Keratinocyte (primary cell): ENCODE data around the gene PEX10. TPM values are rescaled to one million over a fixed set of nuclear protein-coding genes. Genes with fewer than 3 reads are reported as not detected.

ENCODE experiments used
- DNase-seq: peaks from one replicate; pipeline ENCODE4 v3.0.0-alpha.2; 2011; ENCODE audit warnings: low read depth, missing footprints, low spot score
- FAIRE-seq: peaks from 2 replicates; lab custom pipeline; 2011; peaks lifted over from hg19 to GRCh38; lab: Jason Lieb, UNC
- H2AFZ ChIP-seq: 2 replicates; pipeline ENCODE4 v1.6.0; 2012; ENCODE audit warnings: low read length, control low read depth, inconsistent platforms; ENCODE audit not compliant: control insufficient read depth
- H3K27ac ChIP-seq: 2 replicates; pipeline ENCODE4 v1.5.1; 2011; ENCODE audit warnings: low read length; ENCODE audit not compliant: control insufficient read depth, insufficient read depth
- H3K27me3 ChIP-seq: 3 replicates; pipeline ENCODE4 v1.6.0; 2011; ENCODE audit warnings: low read length; ENCODE audit not compliant: control insufficient read depth, insufficient read depth; ENCODE audit errors: extremely low read depth
- H3K36me3 ChIP-seq, 2 experiments: 2 replicates in 1 of 2; 3 replicates in 1 of 2; pipeline ENCODE4 v1.5.1; 2011; ENCODE audit warnings: low read length in 2 of 2, mild to moderate bottlenecking in 1 of 2; ENCODE audit not compliant: control insufficient read depth in 2 of 2, insufficient read depth in 2 of 2; ENCODE audit errors: extremely low read depth in 1 of 2
- H3K4me1 ChIP-seq: 3 replicates; pipeline ENCODE4 v1.5.1; 2011; ENCODE audit warnings: low read length; ENCODE audit not compliant: control insufficient read depth, insufficient read depth; ENCODE audit errors: extremely low read depth
- H3K4me2 ChIP-seq: 3 replicates; pipeline ENCODE4 v1.6.0; 2011; ENCODE audit warnings: low read depth, low read length; ENCODE audit not compliant: control insufficient read depth, insufficient read depth; ENCODE audit errors: extremely low read depth
- H3K4me3 ChIP-seq, 3 experiments: fragments of 200-600 bp in 1 of 3; sonication (generic) in 1 of 3; 2 replicates in 2 of 3; 3 replicates in 1 of 3; pipeline ENCODE4 v1.5.1; 2011 to 2016; ENCODE audit warnings: low read length in 3 of 3, mild to moderate bottlenecking in 3 of 3, control low read depth in 2 of 3, inconsistent platforms in 1 of 3, low read depth in 1 of 3, mixed read lengths in 1 of 3, mixed run types in 1 of 3, moderate library complexity in 1 of 3; ENCODE audit not compliant: control insufficient read depth in 2 of 3, insufficient read depth in 2 of 3; ENCODE audit errors: extremely low read depth in 1 of 3
- H3K79me2 ChIP-seq: 2 replicates; pipeline ENCODE4 v1.6.0; 2012; ENCODE audit warnings: low read length; ENCODE audit not compliant: control insufficient read depth, insufficient read depth
- H3K9ac ChIP-seq: 3 replicates; pipeline ENCODE4 v1.6.0; 2011; ENCODE audit warnings: low read length; ENCODE audit not compliant: control insufficient read depth, insufficient read depth; ENCODE audit errors: extremely low read depth
- H3K9me1 ChIP-seq: 3 replicates; pipeline ENCODE4 v1.6.0; 2011; ENCODE audit warnings: low read length; ENCODE audit not compliant: control insufficient read depth, insufficient read depth; ENCODE audit errors: extremely low read depth
- H3K9me3 ChIP-seq: 2 replicates; pipeline ENCODE4 v1.5.1; 2012; ENCODE audit warnings: low read depth, low read length; ENCODE audit not compliant: control insufficient read depth
- H4K20me1 ChIP-seq: 3 replicates; pipeline ENCODE4 v1.6.0; 2011; ENCODE audit warnings: low read length; ENCODE audit not compliant: control insufficient read depth, insufficient read depth; ENCODE audit errors: extremely low read depth
- EZH2 ChIP-seq: IDR thresholded peaks from one replicate; pipeline ENCODE4 v1.6.1; 2012; ENCODE audit warnings: inconsistent platforms, mild to moderate bottlenecking, low read length, moderate library complexity
- dilution Hi-C: fragments of 300-500 bp; cut with MboI; formaldehyde crosslinking; loops from one replicate; pipeline ENCODE4 v1.7.0; 2020; ENCODE audit warnings: low sequenced_read_pairs; ENCODE audit not compliant: extremely low pct_ligation_motif_present
- polyA plus RNA-seq, 5 experiments: library from polyadenylated mRNA; depleted of rRNA in 3 of 5; stranded (reverse) in 3 of 5; stranded (forward) in 1 of 5; unstranded in 1 of 5; fragments of >200 nt; gene quantifications; 1 replicate in 1 of 5; 2 replicates in 3 of 5; 3 replicates in 1 of 5; pipeline versions ENCODE4 v1.2.1 to v1.2.3, GENCODE V29; 2011 to 2012; ENCODE audit warnings: missing spikeins in 2 of 5, low read depth in 1 of 5, low replicate concordance in 1 of 5
- TF ChIP-seq, protein P1 (sequence below), 3 experiments: IDR thresholded peaks in 1 of 3; conservative IDR thresholded peaks in 1 of 3; optimal IDR thresholded peaks in 1 of 3; 2 replicates in 2 of 3; 3 replicates in 1 of 3; pipeline versions ENCODE3 to v1.5.1; 2011; ENCODE audit warnings: low read length in 3 of 3, mild to moderate bottlenecking in 3 of 3, moderate library complexity in 2 of 3, control low read depth in 1 of 3, inconsistent platforms in 1 of 3; ENCODE audit not compliant: insufficient read depth in 2 of 3; ENCODE audit errors: extremely low read depth in 1 of 3

Gene PEX10
- polyA plus RNA-seq, 1 donor (not counting 4 experiments of a cell fraction or from before 2014, with no cell fraction given) = 13.8 TPM

DNA sequence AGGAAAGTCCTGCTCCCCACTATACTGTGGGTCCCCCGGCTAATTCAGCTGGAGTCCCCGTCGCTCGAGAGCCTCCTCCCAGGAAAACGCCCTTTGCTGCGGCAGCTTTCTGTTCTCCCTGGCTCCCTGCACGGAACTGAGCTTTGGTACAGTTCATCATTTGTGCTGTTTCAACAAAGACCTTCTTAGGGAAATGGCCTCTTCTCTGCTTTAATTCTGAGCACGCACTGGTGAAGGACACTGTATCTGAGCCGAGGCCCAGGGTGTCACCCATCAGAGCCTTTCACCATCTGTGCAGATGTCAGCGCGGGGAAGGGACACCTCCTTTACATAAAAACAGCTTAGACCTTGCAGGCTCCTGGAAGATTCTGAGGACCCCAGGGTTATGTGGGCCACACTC, 13.5 kb upstream of the PEX10 start:
- FAIRE-seq = no peak
- no peak overlapping the region for H3K4me2 ChIP-seq
- H3K9me1 ChIP-seq = no peaks in the 10 kb centered on the region
- peaks cover 6% of the 10 kb centered on the region for H3K9me3 ChIP-seq
- H3K79me2 ChIP-seq = peaks cover 32% of the 10 kb centered on the region
- no peaks in the 10 kb centered on the region for H3K27me3 ChIP-seq
- H3K27ac ChIP-seq = no peak overlapping the region
- TF ChIP-seq EZH2 = no peak
- TF ChIP-seq, protein P1, sequence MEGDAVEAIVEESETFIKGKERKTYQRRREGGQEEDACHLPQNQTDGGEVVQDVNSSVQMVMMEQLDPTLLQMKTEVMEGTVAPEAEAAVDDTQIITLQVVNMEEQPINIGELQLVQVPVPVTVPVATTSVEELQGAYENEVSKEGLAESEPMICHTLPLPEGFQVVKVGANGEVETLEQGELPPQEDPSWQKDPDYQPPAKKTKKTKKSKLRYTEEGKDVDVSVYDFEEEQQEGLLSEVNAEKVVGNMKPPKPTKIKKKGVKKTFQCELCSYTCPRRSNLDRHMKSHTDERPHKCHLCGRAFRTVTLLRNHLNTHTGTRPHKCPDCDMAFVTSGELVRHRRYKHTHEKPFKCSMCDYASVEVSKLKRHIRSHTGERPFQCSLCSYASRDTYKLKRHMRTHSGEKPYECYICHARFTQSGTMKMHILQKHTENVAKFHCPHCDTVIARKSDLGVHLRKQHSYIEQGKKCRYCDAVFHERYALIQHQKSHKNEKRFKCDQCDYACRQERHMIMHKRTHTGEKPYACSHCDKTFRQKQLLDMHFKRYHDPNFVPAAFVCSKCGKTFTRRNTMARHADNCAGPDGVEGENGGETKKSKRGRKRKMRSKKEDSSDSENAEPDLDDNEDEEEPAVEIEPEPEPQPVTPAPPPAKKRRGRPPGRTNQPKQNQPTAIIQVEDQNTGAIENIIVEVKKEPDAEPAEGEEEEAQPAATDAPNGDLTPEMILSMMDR (optimal IDR thresholded peaks at IDR 0.05 in 1 of 3, IDR thresholded peaks at IDR 0.05 in 1 of 3, conservative IDR thresholded peaks at IDR 0.05 in 1 of 3; ENCODE audit: extremely low read depth in 1 of 3, insufficient read depth in 2 of 3, low read length in 3 of 3) = no peak
- no peak for DNase-seq
- no peak overlapping the region for H2AFZ ChIP-seq
- no peak overlapping the region for H3K9ac ChIP-seq
- H3K36me3 ChIP-seq = peaks cover 3 to 14% of the 10 kb centered on the region in 2 experiments
- H3K4me1 ChIP-seq = peaks cover 31% of the 10 kb centered on the region
- H4K20me1 ChIP-seq = no peaks in the 10 kb centered on the region
- H3K4me3 ChIP-seq = no peak overlapping the region
- dilution Hi-C loops = no loop called here

DNA sequence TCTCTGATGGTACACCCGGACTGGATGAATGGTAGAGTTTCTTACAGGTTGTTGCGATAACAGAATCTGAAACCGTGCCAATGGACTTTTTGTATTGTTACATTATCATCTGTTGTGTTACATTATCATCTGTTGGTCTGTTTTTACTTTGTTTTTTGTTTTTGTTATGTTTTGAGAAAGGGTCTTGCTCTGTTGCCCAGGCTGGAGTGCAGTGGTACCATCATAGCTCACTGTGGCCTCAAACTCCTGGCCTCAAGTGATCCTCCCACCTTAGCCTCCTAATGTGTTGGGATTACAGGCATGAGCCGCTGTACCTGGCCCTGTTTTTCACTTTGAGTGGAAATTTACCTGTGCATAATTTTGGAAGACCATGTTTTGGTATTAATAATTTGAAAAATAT, 10.2 kb upstream of the PEX10 start:
- DNase-seq (no peak), FAIRE-seq (no peak)
- no peak overlapping the region for H2AFZ ChIP-seq
- H3K9ac ChIP-seq = no peak overlapping the region
- dilution Hi-C loops = loop anchor here (25.0 kb wide), 1 partner anchor 990 kb away; no protein-coding TSS in a partner anchor
- no peak overlapping the region for H3K27ac ChIP-seq
- H3K27me3 ChIP-seq = no peaks in the 10 kb centered on the region
- H3K4me3 ChIP-seq = no peak overlapping the region
- no peaks in the 10 kb centered on the region for H3K36me3 ChIP-seq
- peaks cover 5% of the 10 kb centered on the region for H3K9me3 ChIP-seq
- H3K9me1 ChIP-seq = no peaks in the 10 kb centered on the region
- TF ChIP-seq EZH2 = no peak
- TF ChIP-seq, protein P1 (optimal IDR thresholded peaks at IDR 0.05 in 1 of 3, IDR thresholded peaks at IDR 0.05 in 1 of 3, conservative IDR thresholded peaks at IDR 0.05 in 1 of 3; ENCODE audit: extremely low read depth in 1 of 3, insufficient read depth in 2 of 3, low read length in 3 of 3) = no peak
- peaks cover 7% of the 10 kb centered on the region for H3K4me1 ChIP-seq
- no peaks in the 10 kb centered on the region for H3K79me2 ChIP-seq
- H3K4me2 ChIP-seq = no peak overlapping the region
- no peaks in the 10 kb centered on the region for H4K20me1 ChIP-seq
